GM08714 (cell line): ENCODE results near the gene DCTN2.
A peak's percentile ranks its signal among the peaks of the same experiment; 100 is the strongest.
"Not testable (repeated sequence)": the region's sequence is repeated elsewhere in the genome, so short reads cannot be mapped to it uniquely, and the experiment has no call there.

Experiments used
- H3K4me3 ChIP-seq: fragments of 200-500 bp; sonication (Bioruptor generic); 2 replicates; pipeline ENCODE4 v1.5.1; 2014; ENCODE audit warnings: mild to moderate bottlenecking, low read length, inconsistent platforms
- ZNF274 ChIP-seq: IDR thresholded peaks from 2 replicates; pipeline ENCODE4 v1.6.1; 2012; ENCODE audit warnings: mild to moderate bottlenecking, low read depth, low read length

DCTN2 gene

GRCh38 chr12:57546438-57547287, at the start of gene DCTN2:
DCTN2 (minus strand) TSS chr12:57547192; CDS start chr12:57547063, 129 bp downstream.
- no peak for TF ChIP-seq ZNF274
- H3K4me3 ChIP-seq, result peak within 1 kb of the TSS; percentile 91

- TF ChIP-seq ZNF274, result no peak
- H3K4me3 ChIP-seq, result no peak overlapping the region
Observed at GRCh38 chr12:57593187-57593586, 46.2 kb upstream of the DCTN2 start.

GRCh38 chr12:57592551-57593165, 45.7 kb upstream of the DCTN2 start:
- no peak for TF ChIP-seq ZNF274
- no peak overlapping the region for H3K4me3 ChIP-seq

GRCh38 chr12:57591782-57592325, 44.9 kb upstream of the DCTN2 start:
- no peak for TF ChIP-seq ZNF274
- H3K4me3 ChIP-seq, result peak overlapping the region; percentile 92

GRCh38 chr12:57590864-57591781, 44.1 kb upstream of the DCTN2 start, which contains the start of gene PIP4K2C:
PIP4K2C (plus strand) TSS chr12:57591192; CDS start chr12:57591290, 98 bp downstream.
- peak within 1 kb of the TSS; percentile 92 for H3K4me3 ChIP-seq
- TF ChIP-seq ZNF274, result no peak

- TF ChIP-seq ZNF274, result no peak
- H3K4me3 ChIP-seq, result peak overlapping the region; percentile 92; the same call in 1 of the 2 replicates
Observed at GRCh38 chr12:57590479-57590863, 43.5 kb upstream of the DCTN2 start.

- H3K4me3 ChIP-seq, result not testable (repeated sequence)
Observed at GRCh38 chr12:57588951-57589610, 42.1 kb upstream of the DCTN2 start.

- no peak for TF ChIP-seq ZNF274
Observed at GRCh38 chr12:57586832-57587429, 39.9 kb upstream of the DCTN2 start.

GRCh38 chr12:57586128-57586527, 39.1 kb upstream of the DCTN2 start:
- H3K4me3 ChIP-seq, result no peak overlapping the region
- no peak for TF ChIP-seq ZNF274

More at GRCh38 chr12:57586832-57587429, 39.9 kb upstream of the DCTN2 start:
- no peak overlapping the region for H3K4me3 ChIP-seq

- H3K4me3 ChIP-seq, result no peak overlapping the region
- TF ChIP-seq ZNF274, result no peak
Observed at GRCh38 chr12:57585156-57585555, 38.2 kb upstream of the DCTN2 start.

GRCh38 chr12:57584690-57585089, 37.7 kb upstream of the DCTN2 start:
- TF ChIP-seq ZNF274, result no peak
- no peak overlapping the region for H3K4me3 ChIP-seq

- TF ChIP-seq ZNF274, result no peak
- no peak overlapping the region for H3K4me3 ChIP-seq
Observed at GRCh38 chr12:57584050-57584449, 37.1 kb upstream of the DCTN2 start.

GRCh38 chr12:57583008-57583831, 36.2 kb upstream of the DCTN2 start:
- H3K4me3 ChIP-seq, result no peak overlapping the region
- TF ChIP-seq ZNF274, result no peak
